ENCODE measurements around the gene ACSL1. TPM values are rescaled to one million over a fixed set of nuclear protein-coding genes. Genes with fewer than 3 reads are reported as not detected.

The ACSL1 gene
- total and polyA plus RNA-seq, 9 of the 15 experiments (the other 6 are each of a cell fraction or from before 2014, with no cell fraction given) = 6.7 to 24.1 (median 15.0) TPM

DNA sequence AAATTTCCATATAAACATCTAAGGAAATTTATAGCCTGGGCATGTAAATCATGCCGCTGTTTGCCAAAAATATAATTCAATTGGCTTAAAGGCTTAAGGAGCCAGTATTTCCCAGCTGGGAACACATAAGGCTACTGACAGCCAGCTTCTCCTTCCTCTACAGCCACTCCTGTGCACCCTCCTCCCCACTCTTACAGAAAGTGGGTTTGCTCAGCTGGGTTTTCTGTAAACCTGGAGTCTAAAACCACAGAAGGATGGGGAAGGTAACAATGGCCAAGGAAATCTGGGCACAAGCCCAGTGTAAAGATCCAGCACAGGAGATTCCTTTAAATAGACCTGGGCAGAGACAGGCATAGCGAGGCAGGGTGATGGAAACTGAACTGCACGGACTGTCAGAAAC is 18.5 kb downstream of the ACSL1 start:
- 54% methylated on average over 3 of the region's 3 CpGs for WGBS (ENCODE audit: insufficient coverage, low coverage, missing lambda C conversion rate)
- intact Hi-C loops (cut with micrococcal nuclease) = no loop called here
- Histone ChIP-seq H2AFZ (ENCODE audit: low read depth, low read length) (no peak overlapping the region), H3K4me1 (replicated peaks in 1 of 2; ENCODE audit: control insufficient read depth in 2 of 2, insufficient read depth in 2 of 2, low read length in 2 of 2) (peaks cover 4 to 23% of the 10 kb centered on the region in 2 experiments; a peak in 3 of 5 replicates), H3K27me3 (ENCODE audit: control insufficient read depth in 2 of 2, insufficient read depth in 2 of 2, low read length in 2 of 2) (no peaks in the 10 kb centered on the region), H3K79me2 (ENCODE audit: control insufficient read depth, insufficient read depth, low read length) (0 out of 3 replicates have a peak, but pooled peaks cover 2% of the 10 kb centered on the region), H3K4me3 (no peak overlapping the region), H3K27ac (ENCODE audit: extremely low read depth, low read depth, low read length) (no peak overlapping the region), H3K9ac (ENCODE audit: insufficient read depth in 1 of 2, low read depth in 2 of 2, low read length in 2 of 2) (no peak overlapping the region), H3K4me2 (ENCODE audit: insufficient read depth, low read length) (no peak overlapping the region), H3K9me1 (ENCODE audit: control insufficient read depth, insufficient read depth, low read length) (no peaks in the 10 kb centered on the region), H3K9me3 (replicated peaks; ENCODE audit: control insufficient read depth, insufficient read depth, low read depth, low read length) (no peaks in the 10 kb centered on the region), H3K36me3 (ENCODE audit: control insufficient read depth, insufficient read depth, low read length) (no peaks in the 10 kb centered on the region), H4K20me1 (replicated peaks; ENCODE audit: control insufficient read depth, insufficient read depth, low read length) (no peaks in the 10 kb centered on the region; the same call in 1 of the 2 replicates)
- ChIA-PET POLR2A (interaction anchor here (1.1 kb wide), 1 partner anchor 11 kb away, joined by 4 read pairs; no protein-coding TSS in a partner anchor), CTCF (ENCODE audit: low intra/inter-chr PET ratio) (no interaction called here)
- no peak for ATAC-seq
- DNase-seq (ENCODE audit: extremely low read depth in 1 of 4, low spot score in 3 of 4) = no peak
- in situ Hi-C loops (cut with MboI) = no loop called here
- no TSS peak for BruUV-seq (replicated peaks)
- FAIRE-seq = no peak
- no peak for TF ChIP-seq MYC (IDR thresholded peaks at IDR 0.05; ENCODE audit: low read depth, low read length)
- TF ChIP-seq MYC (CRISPR knock-in tag; IDR thresholded peaks at IDR 0.05; ENCODE audit: borderline replicate concordance, low read depth) = no peak
- TF ChIP-seq ZNF184 (CRISPR knock-in tag; IDR thresholded peaks at IDR 0.05) = no peak
- no peak for TF ChIP-seq ZNF668 (CRISPR knock-in tag; IDR thresholded peaks at IDR 0.05)
- TF ChIP-seq CBFA2T2 (conservative IDR thresholded peaks at IDR 0.05) = no peak
- TF ChIP-seq, protein P1, sequence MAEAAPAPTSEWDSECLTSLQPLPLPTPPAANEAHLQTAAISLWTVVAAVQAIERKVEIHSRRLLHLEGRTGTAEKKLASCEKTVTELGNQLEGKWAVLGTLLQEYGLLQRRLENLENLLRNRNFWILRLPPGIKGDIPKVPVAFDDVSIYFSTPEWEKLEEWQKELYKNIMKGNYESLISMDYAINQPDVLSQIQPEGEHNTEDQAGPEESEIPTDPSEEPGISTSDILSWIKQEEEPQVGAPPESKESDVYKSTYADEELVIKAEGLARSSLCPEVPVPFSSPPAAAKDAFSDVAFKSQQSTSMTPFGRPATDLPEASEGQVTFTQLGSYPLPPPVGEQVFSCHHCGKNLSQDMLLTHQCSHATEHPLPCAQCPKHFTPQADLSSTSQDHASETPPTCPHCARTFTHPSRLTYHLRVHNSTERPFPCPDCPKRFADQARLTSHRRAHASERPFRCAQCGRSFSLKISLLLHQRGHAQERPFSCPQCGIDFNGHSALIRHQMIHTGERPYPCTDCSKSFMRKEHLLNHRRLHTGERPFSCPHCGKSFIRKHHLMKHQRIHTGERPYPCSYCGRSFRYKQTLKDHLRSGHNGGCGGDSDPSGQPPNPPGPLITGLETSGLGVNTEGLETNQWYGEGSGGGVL (CRISPR knock-in tag; IDR thresholded peaks at IDR 0.05) = no peak
- no peak for TF ChIP-seq MEIS2 (IDR thresholded peaks at IDR 0.05; ENCODE audit: partially characterized antibody)
- TF ChIP-seq MECOM (CRISPR knock-in tag; IDR thresholded peaks at IDR 0.05) = no peak
- no peak for TF ChIP-seq ZNF143 (CRISPR knock-in tag; IDR thresholded peaks at IDR 0.05)
- TF ChIP-seq TCF7 (IDR thresholded peaks at IDR 0.05; ENCODE audit: borderline replicate concordance) = no peak
- no peak for TF ChIP-seq ZNF695 (CRISPR knock-in tag; IDR thresholded peaks at IDR 0.05)
- TF ChIP-seq ZNF699 (CRISPR knock-in tag; IDR thresholded peaks at IDR 0.05; ENCODE audit: insufficient replicate concordance) = no peak
- no peak for TF ChIP-seq ZNF436 (CRISPR knock-in tag; IDR thresholded peaks at IDR 0.05)
- TF ChIP-seq GTF2A2 (tag; IDR thresholded peaks at IDR 0.05) = no peak
- no peak for TF ChIP-seq YBX1 (IDR thresholded peaks at IDR 0.05)
- no peak for TF ChIP-seq ZNF133 (CRISPR knock-in tag; IDR thresholded peaks at IDR 0.05)
- TF ChIP-seq, protein P2, sequence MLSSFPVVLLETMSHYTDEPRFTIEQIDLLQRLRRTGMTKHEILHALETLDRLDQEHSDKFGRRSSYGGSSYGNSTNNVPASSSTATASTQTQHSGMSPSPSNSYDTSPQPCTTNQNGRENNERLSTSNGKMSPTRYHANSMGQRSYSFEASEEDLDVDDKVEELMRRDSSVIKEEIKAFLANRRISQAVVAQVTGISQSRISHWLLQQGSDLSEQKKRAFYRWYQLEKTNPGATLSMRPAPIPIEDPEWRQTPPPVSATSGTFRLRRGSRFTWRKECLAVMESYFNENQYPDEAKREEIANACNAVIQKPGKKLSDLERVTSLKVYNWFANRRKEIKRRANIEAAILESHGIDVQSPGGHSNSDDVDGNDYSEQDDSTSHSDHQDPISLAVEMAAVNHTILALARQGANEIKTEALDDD (IDR thresholded peaks at IDR 0.05) = no peak

Measured in K562 (cell line).